Omental fat pad (tissue), 4 donors: ENCODE measurements around the gene GRIK5. TPM values are rescaled to one million over a fixed set of nuclear protein-coding genes. Genes with fewer than 3 reads are reported as not detected.

Experiments used
- ATAC-seq: fragments of 150-250 bp; one replicate; pipeline ENCODE4 v1.9.1; 2016; ENCODE audit warnings: mild to moderate bottlenecking, moderate library complexity; ENCODE audit not compliant: low FRiP score
- DNase-seq: peaks from one replicate; pipeline ENCODE4 v3.0.0-alpha.2; 2019; ENCODE audit warnings: low spot score
- CTCF ChIP-seq, 3 donors: fragments of 450-650 bp; IDR thresholded peaks; one replicate each; pipeline ENCODE4 v1.5.1; 2016 to 2017; ENCODE audit warnings: antibody characterized with exemption in 3 of 3, mild to moderate bottlenecking in 3 of 3, moderate library complexity in 2 of 3
- total RNA-seq, 4 donors: library from RNA; depleted of rRNA; stranded (reverse); fragments of >200 nt; gene quantifications; one replicate each; pipeline ENCODE4 v1.1.0, GENCODE V29; 2016

The GRIK5 gene
- total RNA-seq, 4 donors from 2014 or later: 0.32 to 2.1 (median 1.6) TPM

GRCh38 chr19:41960973-41961372, 109.0 kb downstream of the GRIK5 start:
- no peak for DNase-seq
- no peak for TF ChIP-seq CTCF (IDR thresholded peaks at IDR 0.05)
- ATAC-seq: no peak

- ATAC-seq: peak; percentile 87
- DNase-seq: peak; percentile 70
- TF ChIP-seq CTCF (IDR thresholded peaks at IDR 0.05): no peak
Observed at GRCh38 chr19:41959056-41960053, 110.7 kb downstream of the GRIK5 start, which contains the start of gene RABAC1. TSS of gene RABAC1 (minus strand) at chr19:41959321. CDS start at chr19:41959292, 29 bp downstream.

GRCh38 chr19:41958367-41959055, 111.5 kb downstream of the GRIK5 start:
- ATAC-seq: peak; percentile 85
- peak; percentile 85 for DNase-seq

GRCh38 chr19:41957838-41958366, 112.1 kb downstream of the GRIK5 start:
- ATAC-seq (peak; percentile 80), DNase-seq (no peak)
- peak in 1 of 3 donors; percentile 32 for TF ChIP-seq CTCF (IDR thresholded peaks at IDR 0.05)

More at GRCh38 chr19:41958367-41959055, 111.5 kb downstream of the GRIK5 start:
- TF ChIP-seq CTCF (IDR thresholded peaks at IDR 0.05): no peak

- ATAC-seq: no peak
- TF ChIP-seq CTCF (IDR thresholded peaks at IDR 0.05): no peak
- no peak for DNase-seq
Observed at GRCh38 chr19:41957161-41957837, 112.7 kb downstream of the GRIK5 start.

GRCh38 chr19:41956621-41957020, 113.4 kb downstream of the GRIK5 start:
- TF ChIP-seq CTCF (IDR thresholded peaks at IDR 0.05): no peak
- DNase-seq (no peak), ATAC-seq (no peak)
